ENCODE results near the gene USP49.
A peak's percentile ranks its signal among the peaks of the same experiment; 100 is the strongest.

Gene USP49

GRCh38 chr6:41885930-41886329 is 9.2 kb downstream of the USP49 start:
- no peak overlapping the region for H3K4me3 ChIP-seq

DNA sequence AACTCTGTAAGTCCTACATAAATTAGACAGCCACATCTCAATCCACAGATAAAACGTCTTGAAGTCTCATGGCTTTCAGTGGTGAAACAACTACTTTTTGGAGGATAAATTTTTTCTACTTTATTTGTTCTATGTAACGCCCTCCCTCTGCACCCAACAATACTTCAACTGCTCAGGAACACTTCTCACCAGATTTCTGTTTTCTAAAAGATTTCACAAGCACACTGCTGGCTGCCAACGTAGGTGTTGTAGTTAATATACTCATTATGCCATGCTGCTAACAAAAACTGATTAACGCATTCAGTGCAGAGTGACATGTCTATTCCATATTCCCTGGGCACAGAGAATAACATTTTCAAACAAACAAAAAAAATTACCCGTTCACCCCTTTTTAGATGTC is 10.2 kb downstream of the USP49 start:
- no peak overlapping the region for H3K27ac ChIP-seq
- no peak overlapping the region for H3K4me3 ChIP-seq

More at GRCh38 chr6:41885930-41886329, 9.2 kb downstream of the USP49 start:
- no peak overlapping the region for H3K27ac ChIP-seq

- Histone ChIP-seq H3K27ac (no peak overlapping the region), H3K4me3 (no peak overlapping the region)
Observed at GRCh38 chr6:41881506-41881905, 13.7 kb downstream of the USP49 start.

DNA sequence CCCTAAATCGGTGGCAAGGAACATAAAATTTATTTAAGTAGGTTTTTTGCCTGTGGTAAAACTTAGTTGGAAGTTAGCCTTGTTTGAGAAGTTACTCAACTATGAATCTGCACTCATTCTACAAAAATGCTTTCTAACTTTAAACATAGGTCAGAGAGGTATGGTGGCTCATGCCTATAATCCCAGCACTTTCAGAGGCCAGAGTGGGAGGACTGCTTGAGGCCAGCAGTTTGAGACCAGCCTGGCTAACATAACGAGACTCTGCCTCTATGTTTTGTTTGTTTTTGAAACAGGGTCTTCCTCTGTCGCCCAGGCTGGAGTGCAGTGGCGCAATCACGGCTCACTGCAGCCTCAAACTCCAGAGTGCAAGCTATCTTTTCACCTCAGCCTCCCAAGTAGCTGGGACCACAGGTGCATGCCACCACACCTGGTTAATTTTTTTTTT is 16.2 kb downstream of the USP49 start:
- Histone ChIP-seq H3K4me3 (no peak overlapping the region), H3K27ac (no peak overlapping the region)

GRCh38 chr6:41878246-41878645 is 16.9 kb downstream of the USP49 start:
- H3K27ac ChIP-seq = no peak overlapping the region
- H3K4me3 ChIP-seq = no peak overlapping the region

- no peak overlapping the region for H3K4me3 ChIP-seq
Observed at GRCh38 chr6:41877051-41877680, 18.0 kb downstream of the USP49 start.

GRCh38 chr6:41874741-41875140 is 20.4 kb downstream of the USP49 start:
- no peak overlapping the region for H3K27ac ChIP-seq
- H3K4me3 ChIP-seq = no peak overlapping the region

More at GRCh38 chr6:41877051-41877680, 18.0 kb downstream of the USP49 start:
- H3K27ac ChIP-seq = no peak overlapping the region

- Histone ChIP-seq H3K27ac (no peak overlapping the region), H3K4me3 (no peak overlapping the region)
Observed at GRCh38 chr6:41872147-41872546, 23.0 kb downstream of the USP49 start.

GRCh38 chr6:41871691-41872090 is 23.5 kb downstream of the USP49 start:
- no peak overlapping the region for H3K4me3 ChIP-seq
- H3K27ac ChIP-seq = no peak overlapping the region

GRCh38 chr6:41859356-41859755 is 35.8 kb downstream of the USP49 start:
- H3K4me3 ChIP-seq = no peak overlapping the region
- no peak overlapping the region for H3K27ac ChIP-seq

- Histone ChIP-seq H3K4me3 (no peak overlapping the region), H3K27ac (no peak overlapping the region)
Observed at GRCh38 chr6:41858703-41859102, 36.5 kb downstream of the USP49 start.

GRCh38 chr6:41850861-41851260 is 44.3 kb downstream of the USP49 start:
- H3K4me3 ChIP-seq = no peak overlapping the region
- H3K27ac ChIP-seq = no peak overlapping the region

DNA sequence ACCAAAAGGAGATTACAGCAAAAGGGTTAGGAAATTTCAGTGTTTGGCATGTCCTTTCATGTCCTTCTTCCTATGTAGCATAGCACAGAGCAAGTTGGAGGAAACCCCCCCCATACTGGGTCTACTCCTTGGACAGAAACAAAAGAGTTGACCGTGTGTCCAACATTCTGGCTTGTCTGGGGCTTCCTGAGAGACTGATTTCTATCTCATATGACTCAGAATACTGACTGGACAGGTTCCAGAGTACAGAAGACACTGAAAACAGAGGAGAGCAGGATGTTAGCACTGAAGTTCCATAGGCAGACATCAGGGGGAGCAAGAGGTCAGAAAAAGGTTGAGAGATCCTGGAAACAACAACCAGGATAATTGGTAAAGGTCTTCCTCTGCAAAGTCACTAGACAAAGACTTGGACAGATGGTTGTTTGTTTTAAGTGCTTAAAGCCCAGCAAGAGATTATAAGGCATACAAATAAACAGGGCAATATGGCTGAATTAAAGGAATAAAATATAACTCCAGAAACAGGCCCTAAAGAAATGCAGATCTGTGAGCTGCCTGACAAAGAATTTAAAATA is 48.4 kb downstream of the USP49 start:
- peak overlapping the region in 17 of 21 experiments; percentile 6 to 81 (median 51) for H3K27ac ChIP-seq

DNA sequence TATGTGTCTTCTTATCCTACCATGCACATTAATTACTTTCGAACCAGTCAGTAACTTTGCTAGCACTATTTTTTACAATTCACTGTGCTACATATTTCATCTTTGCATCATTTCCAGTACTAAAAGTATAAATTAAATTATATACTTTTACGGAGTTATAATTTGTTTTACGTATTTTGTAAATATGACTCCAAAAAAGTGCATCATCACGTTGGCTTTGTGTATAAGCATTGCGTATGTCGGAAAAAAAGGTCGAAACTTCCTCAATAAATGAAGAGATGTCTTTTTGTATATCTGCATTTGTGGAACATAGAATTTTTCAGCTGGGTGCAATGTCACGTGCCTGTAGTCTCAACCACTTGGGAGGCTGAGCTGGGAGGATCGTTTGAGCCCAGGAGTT is 52.0 kb downstream of the USP49 start:
- Histone ChIP-seq H3K27ac (no peak overlapping the region), H3K4me3 (no peak overlapping the region)

More for the DNA sequence above, 48.4 kb downstream of the USP49 start:
- H3K4me3 ChIP-seq = no peak overlapping the region

DNA sequence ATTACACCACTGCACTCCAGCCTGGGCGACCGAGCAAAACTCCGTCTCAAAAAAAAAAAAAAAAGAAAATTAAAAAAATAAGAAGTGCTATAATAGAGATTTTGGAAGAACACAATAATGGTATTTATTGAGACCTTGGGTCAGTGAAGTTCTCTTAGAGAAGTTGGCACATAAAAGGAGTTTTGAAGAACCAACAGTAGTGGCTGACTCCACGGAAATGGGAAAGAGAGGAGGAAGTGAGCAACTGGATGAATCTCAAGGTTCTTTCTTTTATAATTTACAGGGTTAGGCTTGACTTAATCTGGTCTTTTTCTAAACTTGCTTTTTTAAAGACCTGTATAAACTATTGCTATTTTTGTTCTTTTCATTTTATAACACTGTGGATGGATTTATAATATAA is 54.8 kb downstream of the USP49 start:
- H3K4me3 ChIP-seq = no peak overlapping the region
- no peak overlapping the region for H3K27ac ChIP-seq

DNA sequence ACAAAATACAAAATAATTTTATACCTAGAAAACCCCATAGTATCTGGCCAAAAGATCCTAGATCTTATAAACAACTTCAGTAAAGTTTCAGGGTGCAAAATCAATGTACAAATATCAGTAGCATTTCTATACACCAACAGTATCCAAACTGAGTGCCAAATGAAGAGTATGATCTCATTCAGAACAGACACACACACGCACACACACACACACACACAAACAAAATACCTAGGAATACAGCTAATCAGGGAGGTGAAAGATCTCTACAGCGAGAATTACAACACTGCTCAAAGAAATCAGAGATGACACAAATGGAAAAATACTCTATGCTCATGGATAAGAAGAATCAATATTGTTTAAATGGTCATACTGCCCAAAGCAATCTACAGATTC is 58.5 kb downstream of the USP49 start:
- Histone ChIP-seq H3K4me3 (no peak overlapping the region), H3K27ac (no peak overlapping the region)

- no peak overlapping the region for H3K27ac ChIP-seq
- no peak overlapping the region for H3K4me3 ChIP-seq
Observed at GRCh38 chr6:41836022-41836659, 59.0 kb downstream of the USP49 start.

GRCh38 chr6:41832263-41832662 is 62.9 kb downstream of the USP49 start:
- Histone ChIP-seq H3K27ac (no peak overlapping the region), H3K4me3 (no peak overlapping the region)

GRCh38 chr6:41826343-41827022 is 68.7 kb downstream of the USP49 start:
- no peak overlapping the region for H3K4me3 ChIP-seq
- no peak overlapping the region for H3K27ac ChIP-seq
